H9 (cell line): ENCODE measurements around the gene HMGN2. TPM values are rescaled to one million over a fixed set of nuclear protein-coding genes. Genes with fewer than 3 reads are reported as not detected.

Experiments
- DNase-seq: peaks from one replicate; pipeline ENCODE4 v3.0.0-alpha.2; 2017
- H2AFZ ChIP-seq: one replicate; pipeline ENCODE4 v1.6.1; 2013; ENCODE audit warnings: mild to moderate bottlenecking, low read length, control low read depth, moderate library complexity
- H2AK5ac ChIP-seq: 2 replicates; pipeline ENCODE4 v1.6.1; 2013; ENCODE audit warnings: low read length, control low read depth, mixed read lengths; ENCODE audit not compliant: insufficient read length
- H2BK120ac ChIP-seq: one replicate; pipeline ENCODE4 v1.6.1; 2013; ENCODE audit warnings: low read depth, mild to moderate bottlenecking, low read length, control low read depth, inconsistent platforms; ENCODE audit not compliant: poor library complexity, severe bottlenecking
- H2BK12ac ChIP-seq: 2 replicates; pipeline ENCODE4 v1.6.1; 2013; ENCODE audit warnings: low read length, control low read depth, mixed read lengths, low read depth; ENCODE audit not compliant: insufficient read length
- H2BK15ac ChIP-seq: 2 replicates; pipeline ENCODE4 v1.6.1; 2013; ENCODE audit warnings: low read depth, low read length, control low read depth
- H2BK20ac ChIP-seq: one replicate; pipeline ENCODE4 v1.6.1; 2013; ENCODE audit warnings: low read depth, mild to moderate bottlenecking, low read length, control low read depth, inconsistent platforms; ENCODE audit not compliant: poor library complexity, severe bottlenecking
- H2BK5ac ChIP-seq: 2 replicates; pipeline ENCODE4 v1.6.1; 2013; ENCODE audit warnings: low read length, control low read depth, mixed read lengths; ENCODE audit not compliant: insufficient read length
- H3K14ac ChIP-seq: 2 replicates; pipeline ENCODE4 v1.6.1; 2013; ENCODE audit warnings: low read length, control low read depth; ENCODE audit not compliant: insufficient read depth
- H3K18ac ChIP-seq: 2 replicates; pipeline ENCODE4 v1.6.1; 2013; ENCODE audit warnings: low read depth, mild to moderate bottlenecking, mixed read lengths, low read length, control low read depth; ENCODE audit not compliant: insufficient read length
- H3K23ac ChIP-seq: 2 replicates; pipeline ENCODE4 v1.6.1; 2013; ENCODE audit warnings: low read length, control low read depth, mixed read lengths, low read depth; ENCODE audit not compliant: insufficient read length
- H3K23me2 ChIP-seq: 2 replicates; pipeline ENCODE4 v1.6.1; 2013; ENCODE audit warnings: low read depth, mild to moderate bottlenecking, mixed read lengths, low read length, control low read depth; ENCODE audit not compliant: insufficient read length, poor library complexity, severe bottlenecking
- H3K27ac ChIP-seq: 2 replicates; pipeline ENCODE4 v1.5.1; 2013; ENCODE audit warnings: low read length, control low read depth, mixed read lengths, low read depth; ENCODE audit not compliant: insufficient read length
- H3K27me3 ChIP-seq: 2 replicates; pipeline ENCODE4 v1.6.1; 2013; ENCODE audit warnings: low read length, control low read depth, inconsistent platforms; ENCODE audit not compliant: insufficient read depth
- H3K4ac ChIP-seq: 2 replicates; pipeline ENCODE4 v1.6.1; 2013; ENCODE audit warnings: low read depth, mild to moderate bottlenecking, control low read depth, inconsistent platforms, low read length, moderate library complexity
- H3K4me1 ChIP-seq: 2 replicates; pipeline ENCODE4 v1.6.1; 2013; ENCODE audit warnings: low read length, control low read depth, inconsistent platforms; ENCODE audit not compliant: insufficient read depth
- H3K4me2 ChIP-seq: 2 replicates; pipeline ENCODE4 v1.6.1; 2013; ENCODE audit warnings: low read length, control low read depth, mixed read lengths; ENCODE audit not compliant: insufficient read length, insufficient read depth
- H3K56ac ChIP-seq: 2 replicates; pipeline ENCODE4 v1.6.1; 2013; ENCODE audit warnings: low read depth, mild to moderate bottlenecking, mixed read lengths, low read length, control low read depth; ENCODE audit not compliant: insufficient read length
- H3K79me1 ChIP-seq: 2 replicates; pipeline ENCODE4 v1.6.1; 2013; ENCODE audit warnings: low read depth, mild to moderate bottlenecking, moderate library complexity, low read length, control low read depth, inconsistent platforms; ENCODE audit not compliant: insufficient read depth, poor library complexity, severe bottlenecking
- H3K79me2 ChIP-seq: 2 replicates; pipeline ENCODE4 v1.6.1; 2013; ENCODE audit warnings: low read length, control low read depth, inconsistent platforms; ENCODE audit not compliant: insufficient read depth
- H3K9ac ChIP-seq: 2 replicates; pipeline ENCODE4 v1.6.1; 2013; ENCODE audit warnings: low read length, control low read depth, mixed read lengths; ENCODE audit not compliant: insufficient read length; ENCODE audit errors: extremely low read depth
- H3K9me3 ChIP-seq: one replicate; pipeline ENCODE4 v1.6.1; 2013; ENCODE audit warnings: low read depth, low read length, inconsistent platforms; ENCODE audit not compliant: control insufficient read depth
- H3T11ph ChIP-seq: one replicate; pipeline ENCODE4 v1.6.1; 2013; ENCODE audit warnings: mild to moderate bottlenecking, low read length, control low read depth, inconsistent platforms
- H4K20me1 ChIP-seq: one replicate; pipeline ENCODE4 v1.6.1; 2013; ENCODE audit not compliant: control insufficient read depth, insufficient read length, insufficient read depth
- H4K5ac ChIP-seq: 2 replicates; pipeline ENCODE4 v1.6.1; 2013; ENCODE audit warnings: low read depth, mild to moderate bottlenecking, mixed read lengths, low read length, control low read depth; ENCODE audit not compliant: insufficient read length
- H4K8ac ChIP-seq: replicated peaks from 2 replicates; pipeline ENCODE4 v1.6.1; 2013; ENCODE audit warnings: low read length, control low read depth, mixed read lengths, low read depth; ENCODE audit not compliant: insufficient read length
- H4K91ac ChIP-seq: 2 replicates; pipeline ENCODE4 v1.6.1; 2013; ENCODE audit warnings: low read depth, mild to moderate bottlenecking, moderate library complexity, mixed read lengths, low read length, control low read depth; ENCODE audit not compliant: insufficient read length
- H3K27ac Mint-ChIP-seq, 3 experiments: 2 replicates in 2 of 3; 3 replicates in 1 of 3; pipeline ENCODE4 v1.8.0; 2020 to 2021; ENCODE audit warnings: mixed read lengths in 3 of 3, mild to moderate bottlenecking in 1 of 3, moderate library complexity in 1 of 3
- H3K27me3 Mint-ChIP-seq: 2 replicates; pipeline ENCODE4 v1.8.0; 2021; ENCODE audit warnings: low read depth, mild to moderate bottlenecking, moderate library complexity, mixed read lengths
- H3K36me3 Mint-ChIP-seq, 3 experiments: 2 replicates in 2 of 3; 3 replicates in 1 of 3; pipeline ENCODE4 v1.8.0; 2020 to 2021; ENCODE audit warnings: low read depth in 3 of 3, mixed read lengths in 3 of 3; ENCODE audit not compliant: insufficient read depth in 1 of 3
- H3K4me1 Mint-ChIP-seq, 2 experiments: 2 replicates each; pipeline ENCODE4 v1.8.0; 2020; ENCODE audit warnings: mixed read lengths in 2 of 2
- H3K4me3 Mint-ChIP-seq, 2 experiments: 2 replicates in 1 of 2; 3 replicates in 1 of 2; pipeline ENCODE4 v1.8.0; 2020 to 2021; ENCODE audit warnings: mild to moderate bottlenecking in 2 of 2, mixed read lengths in 2 of 2, moderate library complexity in 1 of 2
- H3K9me3 Mint-ChIP-seq, 2 experiments: 2 replicates in 1 of 2; 3 replicates in 1 of 2; pipeline ENCODE4 v1.8.0; 2020; ENCODE audit warnings: mild to moderate bottlenecking in 2 of 2, mixed read lengths in 2 of 2, moderate library complexity in 1 of 2
- CTCF ChIP-seq: fragments of 200-600 bp; sonication (generic); conservative IDR thresholded peaks from 3 replicates; pipeline ENCODE4 v1.8.0; 2021; ENCODE audit warnings: antibody characterized with exemption, mild to moderate bottlenecking
- total RNA-seq: library from RNA; stranded (reverse); gene quantifications from 2 replicates; pipeline ENCODE4 v1.2.1, GENCODE V29; 2021

Gene HMGN2
- total RNA-seq, 1 experiment from 2014 or later = 622 TPM

- H3K9ac ChIP-seq = no peak overlapping the region
- H2BK20ac ChIP-seq = no peak overlapping the region
- no peak overlapping the region for H3K4ac ChIP-seq
- peaks cover 16 to 44% (median 36%) of the 10 kb centered on the region in 3 experiments for H3K36me3 Mint-ChIP-seq
- H3K9me3 ChIP-seq = no peaks in the 10 kb centered on the region
- no peak overlapping the region for H3K27ac ChIP-seq
- no peaks in the 10 kb centered on the region for H3K79me2 ChIP-seq
- H4K8ac ChIP-seq = no peak overlapping the region
- no peak overlapping the region for H3K56ac ChIP-seq
- H2BK120ac ChIP-seq = no peak overlapping the region
- no peaks in the 10 kb centered on the region for H3K9me3 Mint-ChIP-seq
- no peak overlapping the region for H2AFZ ChIP-seq
- H3K79me1 ChIP-seq = no peaks in the 10 kb centered on the region
- no peak overlapping the region for H3K14ac ChIP-seq
- H3K4me1 Mint-ChIP-seq = peaks cover 20 to 35% of the 10 kb centered on the region in 2 experiments
- H3K27me3 Mint-ChIP-seq = no peaks in the 10 kb centered on the region; the same call in 1 of the 2 replicates
- no peaks in the 10 kb centered on the region for H4K20me1 ChIP-seq
- no peak overlapping the region for H3K18ac ChIP-seq
- no peak overlapping the region for H2BK12ac ChIP-seq
- no peak overlapping the region for H2AK5ac ChIP-seq
- H3K4me2 ChIP-seq = no peak overlapping the region
- no peak overlapping the region for H3K23ac ChIP-seq
- TF ChIP-seq CTCF = no peak
- H3K23me2 ChIP-seq = peaks cover 8% of the 10 kb centered on the region
- H3K27ac Mint-ChIP-seq = no peak overlapping the region
- DNase-seq = no peak
- no peaks in the 10 kb centered on the region for H3K27me3 ChIP-seq
- no peaks in the 10 kb centered on the region; the same call in 1 of the 2 replicates for H3K4me1 ChIP-seq
- no peak overlapping the region for H3K4me3 Mint-ChIP-seq
- no peak overlapping the region for H3T11ph ChIP-seq
- H2BK5ac ChIP-seq = no peak overlapping the region
- H4K91ac ChIP-seq = no peak overlapping the region
- H4K5ac ChIP-seq = no peak overlapping the region
- H2BK15ac ChIP-seq = no peak overlapping the region
Measured at GRCh38 chr1:26434161-26434752, 38.0 kb upstream of the HMGN2 start.
